GM21447 (cell line): Measurements from ENCODE around the gene AGER.
"Not testable (repeated sequence)": the region's sequence is repeated elsewhere in the genome, so short reads cannot be mapped to it uniquely, and the experiment has no call there.

Experiments used
- ATAC-seq: cut with Tn5 transposase; IDR thresholded peaks from one replicate; pipeline ENCODE4 v1.9.1; 2021; ENCODE audit not compliant: unreplicated experiment

Gene AGER

GRCh38 chr6:32151181-32151862 lies 32.7 kb downstream of the AGER start:
- ATAC-seq, result no peak

GRCh38 chr6:32149932-32150870 lies 33.9 kb downstream of the AGER start:
- no peak for ATAC-seq

GRCh38 chr6:32149092-32149755 lies 34.8 kb downstream of the AGER start:
- ATAC-seq, result no peak

DNA sequence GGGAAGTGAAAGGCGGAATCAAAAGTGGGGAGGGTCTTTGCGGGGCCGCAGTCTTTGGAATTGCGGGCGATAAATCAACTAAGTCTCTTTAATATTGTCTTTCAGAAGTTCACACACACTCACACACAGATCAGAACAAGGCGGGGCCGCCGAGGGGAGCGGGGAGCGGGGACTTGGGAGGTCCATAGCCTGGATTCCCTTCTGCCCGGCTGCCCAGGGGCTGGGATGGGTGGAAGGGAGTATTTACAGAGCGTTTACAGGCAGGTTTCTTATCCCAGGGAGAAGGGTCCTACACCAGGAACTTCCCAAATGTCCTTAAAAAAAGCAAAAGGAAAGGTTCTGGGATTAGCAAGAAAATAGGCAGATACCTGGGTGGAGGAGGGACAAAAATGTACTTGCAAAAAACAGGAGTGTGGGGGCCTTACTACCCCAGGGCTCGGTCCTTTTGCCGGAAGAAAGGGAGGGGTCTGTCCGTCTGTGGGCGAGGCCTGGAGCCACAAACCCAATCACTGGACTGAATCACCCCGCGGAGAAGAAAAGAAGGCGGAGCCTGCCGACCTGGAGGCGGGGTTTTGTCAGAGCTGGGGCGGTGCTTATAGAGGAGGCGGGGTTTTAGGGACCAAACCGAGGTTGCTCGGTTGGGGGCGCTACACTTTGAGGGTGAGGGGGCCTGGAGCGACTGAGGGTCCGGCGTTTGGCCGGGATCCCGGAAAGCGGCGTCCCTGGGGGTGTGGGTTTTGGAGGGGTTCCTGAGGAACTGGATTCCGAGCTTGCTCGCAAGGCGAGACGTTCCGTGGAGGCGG lies 35.6 kb downstream of the AGER start:
- ATAC-seq, result no peak

- ATAC-seq, result no peak
Observed at GRCh38 chr6:32147401-32148132, 36.5 kb downstream of the AGER start.

DNA sequence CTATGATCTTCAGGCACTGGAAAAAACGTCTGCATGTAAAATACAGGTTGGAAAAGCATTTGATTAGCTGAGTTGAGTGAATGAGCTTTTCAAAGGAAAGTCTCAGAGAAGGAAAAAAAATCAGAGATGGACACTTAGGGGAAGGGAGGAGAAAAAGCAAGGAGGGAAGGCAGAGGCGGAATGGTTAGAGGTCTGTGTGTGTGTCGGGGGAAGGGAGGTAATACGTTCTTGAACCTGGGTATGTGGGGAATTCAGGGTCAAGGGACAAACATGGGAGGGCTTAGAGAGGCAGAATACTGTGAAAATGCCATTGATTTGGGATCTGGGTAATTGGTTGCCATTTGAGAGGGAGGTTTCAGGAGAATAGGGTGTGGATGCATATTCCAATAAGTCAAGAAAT lies 37.4 kb downstream of the AGER start:
- ATAC-seq, result no peak

DNA sequence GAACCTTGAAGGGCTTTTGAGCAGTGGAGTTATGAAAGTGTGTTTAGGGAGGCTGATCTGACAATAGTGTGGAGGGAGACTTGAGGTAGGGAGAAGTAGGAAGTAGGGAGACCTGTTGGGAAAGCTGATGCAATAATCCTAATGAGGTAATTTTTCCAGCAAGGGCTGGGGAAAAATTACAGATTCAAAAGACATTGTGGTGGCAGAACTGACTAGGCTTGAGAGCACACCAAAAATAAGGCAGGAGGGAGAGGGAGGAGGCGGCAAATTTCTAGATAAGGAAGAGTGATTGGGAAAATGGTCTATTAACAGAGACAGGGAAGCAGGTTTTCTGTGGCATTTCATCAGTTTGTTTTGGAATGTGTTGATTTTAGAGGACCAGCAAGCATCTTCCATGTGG lies 37.8 kb downstream of the AGER start:
- ATAC-seq, result no peak

DNA sequence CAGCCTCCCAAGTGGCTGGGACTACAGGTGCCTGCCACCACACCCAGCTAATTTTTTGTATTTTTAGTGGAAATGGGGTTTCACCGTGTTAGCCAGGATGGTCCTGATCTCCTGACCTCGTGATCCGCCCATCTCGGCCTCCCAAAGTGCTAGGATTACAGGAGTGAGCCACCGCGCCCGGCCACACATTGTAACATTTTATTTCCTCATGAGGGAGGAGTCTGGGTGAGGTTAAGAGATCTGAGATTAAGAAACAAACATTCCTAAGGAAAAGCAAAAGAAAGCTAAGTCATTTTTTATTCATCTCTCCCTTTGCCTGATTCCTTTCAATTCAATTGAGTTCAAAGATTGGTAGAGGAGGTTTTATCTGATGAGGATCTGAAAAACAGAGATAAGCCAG lies 39.8 kb downstream of the AGER start:
- not testable (repeated sequence) for ATAC-seq

DNA sequence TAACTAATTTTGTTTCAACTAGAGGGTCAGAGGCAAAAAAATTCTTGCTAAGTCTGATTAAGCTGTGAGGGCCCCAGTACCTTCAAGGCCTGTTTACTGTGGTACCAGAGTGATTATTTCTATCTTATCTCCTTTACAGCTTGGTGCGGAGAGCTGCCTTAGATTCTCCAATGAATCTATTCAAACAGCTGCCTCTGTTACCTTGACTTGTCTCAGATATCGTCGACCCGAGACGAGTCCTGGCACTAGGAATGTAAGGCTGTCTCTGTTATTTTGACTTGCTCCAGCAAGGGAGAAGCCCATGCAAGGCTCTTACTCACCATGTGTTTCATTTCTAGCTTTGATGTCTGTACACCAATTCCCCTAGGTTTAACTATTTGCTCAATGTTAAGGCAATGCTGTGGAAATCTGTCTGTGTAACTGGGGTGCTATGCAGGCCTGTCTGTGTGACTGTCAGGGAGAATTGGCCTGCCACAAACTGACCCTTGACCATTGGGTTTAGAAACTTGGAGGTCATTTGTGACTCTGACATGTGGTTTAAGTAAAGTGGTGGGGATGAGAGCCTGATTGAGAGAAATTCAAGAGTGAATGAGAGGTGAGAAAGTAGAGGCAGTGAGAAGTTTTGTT lies 43.5 kb downstream of the AGER start:
- no peak for ATAC-seq

- ATAC-seq, result no peak
Observed at GRCh38 chr6:32139590-32139989, 44.5 kb downstream of the AGER start.

DNA sequence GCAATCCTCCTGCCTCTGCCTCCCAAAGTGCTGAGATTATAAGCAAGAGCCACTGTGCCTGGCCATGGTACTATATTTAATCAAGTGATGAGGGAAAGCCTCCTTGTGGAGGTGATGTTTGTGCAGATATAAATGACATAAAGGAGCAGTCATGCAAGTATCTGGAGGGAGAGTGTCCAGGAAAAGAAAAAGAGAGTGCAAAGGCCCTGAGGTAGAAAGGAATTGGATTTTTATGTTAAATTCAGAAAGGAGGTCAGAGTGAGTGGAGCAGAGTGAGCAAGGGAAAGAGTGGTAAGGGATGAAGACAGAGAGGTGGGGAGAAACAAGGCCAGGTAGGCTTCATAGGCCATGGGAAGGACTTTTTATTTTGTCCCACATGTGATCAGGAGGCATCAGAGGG lies 46.6 kb downstream of the AGER start:
- no peak for ATAC-seq

GRCh38 chr6:32133786-32134185 lies 50.3 kb downstream of the AGER start:
- no peak for ATAC-seq

DNA sequence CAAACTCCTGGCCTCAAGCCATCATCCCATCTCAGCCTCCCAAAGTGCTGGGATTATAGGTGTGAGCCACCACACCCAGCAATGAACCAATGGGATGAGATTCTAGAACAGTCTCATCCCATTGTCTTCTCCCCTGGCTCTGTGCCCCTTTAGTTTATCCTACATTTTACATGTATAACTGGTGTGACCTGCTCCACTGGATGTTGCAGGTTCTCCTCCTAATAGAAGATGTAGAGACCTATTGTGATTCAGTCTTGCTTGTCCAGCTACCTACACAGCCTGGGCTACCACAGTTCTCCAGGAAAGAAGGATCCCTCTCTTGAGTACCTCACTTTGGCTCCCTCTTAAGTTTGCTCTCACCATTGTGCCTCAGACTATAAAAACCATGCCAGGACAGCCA lies 51.9 kb downstream of the AGER start:
- ATAC-seq, result no peak

GRCh38 chr6:32131439-32131948 lies 52.6 kb downstream of the AGER start:
- no peak for ATAC-seq
